Panc1 (cell line): ENCODE data around the gene RABL3.

Experiments
- SIN3A ChIP-seq: IDR thresholded peaks from 2 replicates; pipeline ENCODE4 v1.6.1; 2012; ENCODE audit warnings: low read depth, mild to moderate bottlenecking, low read length, moderate library complexity, borderline replicate concordance; ENCODE audit not compliant: insufficient read depth
- TF ChIP-seq, protein P1 (sequence below), 2 experiments: IDR thresholded peaks; 2 replicates each; pipeline ENCODE4 v1.6.1; 2011 to 2012; ENCODE audit warnings: low read depth in 2 of 2, control low read depth in 1 of 2, low read length in 1 of 2, mild to moderate bottlenecking in 1 of 2, moderate library complexity in 1 of 2; ENCODE audit not compliant: insufficient read depth in 1 of 2

DNA sequence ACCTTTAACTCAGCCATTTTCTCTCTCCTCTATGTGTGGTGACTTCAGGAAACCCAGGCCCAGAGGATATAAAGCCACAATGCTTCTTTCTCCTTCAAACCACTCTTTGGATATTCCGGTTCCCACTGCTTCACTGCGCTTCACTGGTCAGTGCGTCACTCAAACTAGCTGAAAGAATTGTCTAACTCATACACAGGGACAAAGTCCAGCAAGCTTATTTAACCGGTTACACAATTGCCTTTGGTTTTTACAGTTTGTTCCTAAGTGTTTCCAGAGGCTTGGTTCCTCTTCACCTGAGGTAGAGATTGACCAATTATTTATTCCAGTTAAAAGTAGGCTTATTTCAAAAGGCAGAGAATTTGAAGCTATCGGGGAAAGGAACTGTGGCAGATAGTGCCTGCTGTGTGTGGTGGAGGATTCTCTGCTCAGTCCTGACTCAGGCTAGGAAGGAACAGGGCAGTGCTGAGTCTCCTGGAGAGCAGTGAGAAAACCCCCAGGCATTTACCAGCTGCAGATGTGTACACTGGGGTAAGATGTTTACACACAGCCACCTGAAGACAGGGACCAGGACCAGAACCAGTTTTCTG lies 60.1 kb downstream of the RABL3 start, which contains the start of gene HGD:
- TF ChIP-seq, protein P1, sequence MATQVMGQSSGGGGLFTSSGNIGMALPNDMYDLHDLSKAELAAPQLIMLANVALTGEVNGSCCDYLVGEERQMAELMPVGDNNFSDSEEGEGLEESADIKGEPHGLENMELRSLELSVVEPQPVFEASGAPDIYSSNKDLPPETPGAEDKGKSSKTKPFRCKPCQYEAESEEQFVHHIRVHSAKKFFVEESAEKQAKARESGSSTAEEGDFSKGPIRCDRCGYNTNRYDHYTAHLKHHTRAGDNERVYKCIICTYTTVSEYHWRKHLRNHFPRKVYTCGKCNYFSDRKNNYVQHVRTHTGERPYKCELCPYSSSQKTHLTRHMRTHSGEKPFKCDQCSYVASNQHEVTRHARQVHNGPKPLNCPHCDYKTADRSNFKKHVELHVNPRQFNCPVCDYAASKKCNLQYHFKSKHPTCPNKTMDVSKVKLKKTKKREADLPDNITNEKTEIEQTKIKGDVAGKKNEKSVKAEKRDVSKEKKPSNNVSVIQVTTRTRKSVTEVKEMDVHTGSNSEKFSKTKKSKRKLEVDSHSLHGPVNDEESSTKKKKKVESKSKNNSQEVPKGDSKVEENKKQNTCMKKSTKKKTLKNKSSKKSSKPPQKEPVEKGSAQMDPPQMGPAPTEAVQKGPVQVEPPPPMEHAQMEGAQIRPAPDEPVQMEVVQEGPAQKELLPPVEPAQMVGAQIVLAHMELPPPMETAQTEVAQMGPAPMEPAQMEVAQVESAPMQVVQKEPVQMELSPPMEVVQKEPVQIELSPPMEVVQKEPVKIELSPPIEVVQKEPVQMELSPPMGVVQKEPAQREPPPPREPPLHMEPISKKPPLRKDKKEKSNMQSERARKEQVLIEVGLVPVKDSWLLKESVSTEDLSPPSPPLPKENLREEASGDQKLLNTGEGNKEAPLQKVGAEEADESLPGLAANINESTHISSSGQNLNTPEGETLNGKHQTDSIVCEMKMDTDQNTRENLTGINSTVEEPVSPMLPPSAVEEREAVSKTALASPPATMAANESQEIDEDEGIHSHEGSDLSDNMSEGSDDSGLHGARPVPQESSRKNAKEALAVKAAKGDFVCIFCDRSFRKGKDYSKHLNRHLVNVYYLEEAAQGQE (IDR thresholded peaks at IDR 0.05; ENCODE audit: insufficient read depth in 1 of 2, low read depth in 2 of 2, low read length in 1 of 2), result no peak
- no peak for TF ChIP-seq SIN3A
